GM21381 (cell line): ENCODE data around the gene HOXC4.
"Not testable (repeated sequence)": the region's sequence is repeated elsewhere in the genome, so short reads cannot be mapped to it uniquely, and the experiment has no call there.

Experiments used
- ATAC-seq: cut with Tn5 transposase; IDR thresholded peaks from one replicate; pipeline ENCODE4 v1.9.1; 2021; ENCODE audit warnings: mild to moderate bottlenecking, moderate library complexity; ENCODE audit not compliant: unreplicated experiment

The HOXC4 gene

GRCh38 chr12:54053003-54053750, 458 bp upstream of the HOXC4 start:
- ATAC-seq: peak; percentile 64

GRCh38 chr12:54054742-54055194, 1.1 kb downstream of the HOXC4 start:
- no peak for ATAC-seq

- ATAC-seq: no peak
Observed at GRCh38 chr12:54055552-54055951, 1.9 kb downstream of the HOXC4 start.

- ATAC-seq: no peak
Observed at GRCh38 chr12:54056110-54056509, 2.5 kb downstream of the HOXC4 start.

DNA sequence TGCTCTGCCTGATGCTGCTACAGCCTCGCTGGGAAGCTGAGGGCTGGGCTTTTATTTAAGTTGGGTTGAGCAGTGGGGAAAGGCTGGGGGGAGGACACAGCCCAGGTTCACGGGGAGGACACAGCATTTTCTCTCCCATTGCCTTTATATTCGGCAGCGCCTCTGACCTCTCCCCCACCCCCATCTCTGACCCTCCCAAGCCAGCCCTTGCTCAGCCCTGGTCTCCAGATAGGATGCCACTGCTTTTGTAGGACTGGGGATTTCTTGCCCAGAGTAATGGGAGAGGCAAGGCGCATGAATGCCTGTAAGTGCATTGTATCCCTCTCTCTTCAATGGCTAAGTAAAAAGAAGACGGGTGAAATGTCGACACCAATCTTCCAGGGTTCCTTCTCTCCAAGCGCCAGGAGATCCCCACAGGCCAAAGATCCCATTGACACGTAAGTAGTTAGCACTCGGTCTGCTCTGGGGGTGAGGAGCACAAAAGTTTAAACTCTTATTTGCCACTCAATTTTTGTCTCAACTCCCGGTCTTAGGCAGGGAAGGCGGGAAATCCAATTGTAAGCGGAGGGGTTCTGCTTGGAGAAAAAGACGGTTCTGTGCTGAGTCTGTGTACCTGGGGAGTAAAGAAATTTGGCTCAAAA, 4.6 kb downstream of the HOXC4 start:
- no peak for ATAC-seq

DNA sequence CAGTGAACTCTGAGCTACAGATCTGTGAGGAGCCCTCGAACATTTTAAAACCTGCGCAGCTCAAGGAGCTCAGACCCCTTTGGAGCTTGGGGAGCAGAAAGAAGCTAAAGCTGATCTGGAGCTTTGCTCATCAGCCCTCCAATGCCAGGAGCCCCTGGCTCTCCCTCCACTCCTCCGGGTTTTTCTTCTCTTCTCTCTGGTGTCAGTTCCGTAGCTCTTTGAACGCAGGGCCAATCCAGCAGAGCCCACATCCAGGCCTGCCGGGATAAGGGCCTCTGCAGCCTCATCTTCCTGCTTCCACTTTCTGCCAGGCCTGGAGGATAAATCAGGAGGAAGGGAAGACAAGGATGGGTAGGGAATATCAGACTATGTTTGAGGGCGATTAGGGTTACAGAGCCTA, 6.0 kb downstream of the HOXC4 start:
- no peak for ATAC-seq

GRCh38 chr12:54060174-54060974, 6.7 kb downstream of the HOXC4 start:
- no peak for ATAC-seq

- no peak for ATAC-seq
Observed at GRCh38 chr12:54060975-54061778, 7.5 kb downstream of the HOXC4 start.

GRCh38 chr12:54065677-54066076, 12.0 kb downstream of the HOXC4 start:
- ATAC-seq: no peak

GRCh38 chr12:54066408-54066807, 12.8 kb downstream of the HOXC4 start:
- ATAC-seq: no peak

DNA sequence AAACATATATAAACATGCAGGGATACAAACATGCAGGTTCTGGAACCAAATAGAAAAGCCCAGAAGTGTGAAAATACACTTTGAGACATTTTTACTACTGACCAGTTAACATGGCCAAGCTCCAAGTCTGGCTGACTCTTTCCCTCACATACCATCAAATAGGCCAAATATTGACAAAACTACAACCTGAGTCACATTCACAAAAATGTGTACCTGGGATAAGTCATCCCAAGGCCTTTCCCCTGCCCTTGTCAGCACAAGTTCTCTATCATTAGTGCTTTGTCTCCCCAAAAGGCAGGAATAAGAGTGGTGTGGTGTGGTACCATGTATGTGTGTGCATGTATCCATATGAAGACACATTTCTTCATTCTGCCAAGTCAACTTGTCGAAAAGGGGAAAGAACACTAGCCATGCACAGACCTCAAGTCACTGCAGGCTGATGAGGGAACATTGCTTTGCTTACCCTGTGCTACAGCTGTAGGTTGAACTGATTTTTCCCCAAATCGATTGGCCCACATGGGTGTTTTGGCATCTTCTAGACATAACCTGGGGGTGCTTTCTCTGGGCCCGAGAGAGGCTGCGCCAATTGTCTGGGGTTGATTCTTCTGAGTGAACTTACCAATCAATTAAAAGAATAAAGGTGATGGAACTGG, 14.9 kb downstream of the HOXC4 start:
- no peak for ATAC-seq

GRCh38 chr12:54071942-54072341, 18.3 kb downstream of the HOXC4 start:
- ATAC-seq: no peak

DNA sequence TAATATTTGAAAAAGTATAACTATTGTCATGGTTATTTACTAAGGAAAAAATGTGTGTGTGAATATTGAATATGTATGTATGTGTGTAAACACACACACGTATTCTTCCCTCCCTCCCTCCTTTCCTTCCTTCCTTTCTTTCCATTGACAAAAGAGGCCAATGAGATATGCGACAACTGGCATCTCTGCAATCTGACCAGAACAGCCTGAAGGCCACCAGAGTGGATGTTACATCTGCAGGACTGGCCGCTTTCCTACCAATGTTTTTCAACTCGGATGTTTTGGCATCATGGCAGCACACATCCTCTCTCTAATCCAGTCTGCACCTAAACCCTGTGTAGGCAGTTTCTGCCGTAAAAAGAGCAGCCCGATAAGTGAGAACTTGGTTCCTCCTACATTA, 20.7 kb downstream of the HOXC4 start:
- ATAC-seq: no peak

DNA sequence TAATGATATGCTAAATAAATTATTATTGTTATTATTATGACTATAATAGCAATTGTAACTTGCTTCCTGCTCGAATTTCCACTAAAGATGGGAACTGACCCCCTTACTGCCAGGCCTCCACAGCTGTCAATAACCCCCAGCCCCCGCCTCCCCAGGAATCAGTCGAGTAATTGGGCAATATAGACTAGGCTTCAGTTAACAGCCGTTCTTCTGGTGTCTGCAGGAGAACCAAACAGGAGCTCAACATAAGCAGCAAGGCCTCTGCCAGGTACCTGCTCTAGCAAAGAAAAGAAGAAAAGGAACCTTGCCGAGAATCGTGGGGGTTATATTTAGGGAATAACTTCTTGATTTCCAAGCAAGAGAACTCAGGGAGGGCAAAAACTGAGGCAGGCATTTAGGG, 21.8 kb downstream of the HOXC4 start:
- no peak for ATAC-seq

DNA sequence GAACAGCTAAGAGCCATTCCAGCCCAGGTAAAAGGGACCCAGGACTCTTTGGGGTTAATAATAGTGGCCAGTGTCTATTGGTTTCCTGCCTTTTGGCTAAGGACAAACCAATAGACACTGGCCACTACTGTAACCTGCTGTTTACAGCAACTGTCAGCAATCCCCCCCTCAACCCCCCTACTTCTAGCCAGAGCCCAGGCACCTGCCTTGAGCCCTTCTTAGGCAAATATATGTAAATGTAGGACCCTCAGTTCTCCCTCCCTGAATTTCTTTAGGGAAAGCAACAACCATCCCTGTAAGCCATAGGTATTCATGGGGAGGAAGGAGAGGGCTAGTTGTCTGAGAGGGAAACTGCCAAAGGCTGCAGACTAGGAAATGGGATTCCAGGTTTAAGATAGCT, 22.3 kb downstream of the HOXC4 start:
- no peak for ATAC-seq

DNA sequence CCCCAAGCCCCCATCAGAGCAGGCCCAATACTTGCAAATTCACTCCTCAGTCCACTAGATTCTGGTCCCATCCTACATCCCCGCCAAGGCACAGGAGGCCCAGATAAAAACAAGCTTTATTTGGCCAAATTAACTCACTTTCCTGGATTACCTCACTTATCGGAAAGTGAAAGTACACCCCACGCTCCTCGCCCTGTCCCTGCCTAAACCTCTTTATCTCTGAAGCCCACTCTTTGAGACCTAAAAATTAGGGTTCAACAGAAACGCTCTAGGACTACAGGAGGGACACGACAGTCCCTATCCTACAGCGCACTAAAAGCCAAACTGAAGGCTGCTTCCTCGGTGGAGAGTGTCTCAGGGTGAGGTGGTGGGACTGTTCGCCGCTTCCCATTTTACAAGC, 24.2 kb downstream of the HOXC4 start:
- ATAC-seq: not testable (repeated sequence)

DNA sequence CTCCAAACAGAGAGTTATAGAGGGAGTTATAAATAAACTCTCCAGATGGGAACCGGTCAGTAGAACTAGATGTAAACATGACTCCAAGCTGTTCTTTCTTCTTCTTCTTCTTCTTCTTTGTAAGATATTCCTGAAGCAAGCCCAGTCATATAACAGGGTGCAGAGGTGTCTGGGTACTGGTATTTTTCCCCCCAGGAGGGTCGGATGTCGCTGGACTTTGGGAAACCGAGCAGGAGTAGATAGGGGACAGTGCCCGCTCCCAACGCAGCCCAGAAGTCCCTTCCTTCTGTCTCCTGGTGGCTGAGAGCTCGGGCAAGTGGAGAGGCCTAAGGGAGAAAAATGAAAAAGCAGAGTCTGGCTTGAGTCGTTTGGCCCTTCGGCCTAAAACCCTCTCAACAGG, 25.5 kb downstream of the HOXC4 start:
- not testable (repeated sequence) for ATAC-seq

GRCh38 chr12:54080008-54080924, 26.6 kb downstream of the HOXC4 start:
- not testable (repeated sequence) for ATAC-seq

DNA sequence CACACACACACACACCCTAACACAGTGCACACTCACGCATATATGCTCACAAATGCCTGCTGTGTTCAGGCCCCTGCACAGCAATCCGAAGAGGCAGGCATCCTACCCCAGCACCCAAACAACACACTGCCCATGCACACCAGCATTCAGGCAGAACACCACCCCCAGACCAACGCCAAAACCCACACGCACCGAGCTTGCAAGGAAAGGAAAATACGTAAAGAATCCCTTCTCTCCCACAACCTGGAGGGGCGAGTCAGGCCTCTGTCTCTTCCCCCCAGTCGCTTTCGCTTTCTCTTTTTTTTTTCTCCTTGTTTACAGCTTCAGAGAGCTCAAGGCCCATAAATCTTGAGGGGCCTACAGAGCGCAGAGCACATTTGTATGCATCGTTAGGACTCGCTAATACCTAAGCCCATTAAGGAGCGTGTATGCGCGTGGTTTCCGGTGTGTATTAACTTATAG, 27.4 kb downstream of the HOXC4 start:
- ATAC-seq: not testable (repeated sequence)
